Inflammatory macrophage treated with lipopolysaccharide for 4 hours (primary cell): Measurements from ENCODE around the gene PRG2.

Source experiments
- DNase-seq: peaks from one replicate; pipeline ENCODE4 v3.0.0-alpha.2; 2020

Gene PRG2

GRCh38 chr11:57390535-57390934 lies at the start of gene PRG2:
PRG2 (minus strand) TSS chr11:57390650; CDS start chr11:57389944, 706 bp downstream.
- no peak for DNase-seq

GRCh38 chr11:57439786-57440185 lies 49.3 kb upstream of the PRG2 start:
- no peak for DNase-seq

GRCh38 chr11:57438345-57439285 lies 48.2 kb upstream of the PRG2 start:
- DNase-seq = no peak

- no peak for DNase-seq
These were observed 45.6 kb upstream of the PRG2 start for GRCh38 chr11:57436031-57436430.

- DNase-seq = peak; percentile 94
These were observed 44.4 kb upstream of the PRG2 start for GRCh38 chr11:57434640-57435546.

- DNase-seq = peak; percentile 95
These were observed 42.3 kb upstream of the PRG2 start for GRCh38 chr11:57432714-57433163.

- DNase-seq = peak; percentile 87
These were observed 41.7 kb upstream of the PRG2 start for GRCh38 chr11:57432149-57432561.

- no peak for DNase-seq
These were observed 40.5 kb upstream of the PRG2 start for GRCh38 chr11:57430952-57431351.

GRCh38 chr11:57429946-57430345 lies 39.5 kb upstream of the PRG2 start:
- DNase-seq = no peak

GRCh38 chr11:57428643-57429042 lies 38.2 kb upstream of the PRG2 start:
- DNase-seq = no peak

- DNase-seq = no peak
These were observed 37.3 kb upstream of the PRG2 start for GRCh38 chr11:57427727-57428082.

GRCh38 chr11:57426929-57427726 lies 36.7 kb upstream of the PRG2 start, which contains the start of gene SLC43A3:
SLC43A3 (minus strand) TSS chr11:57427121; CDS start chr11:57426172, 949 bp downstream.
- DNase-seq = peak; percentile 88

- peak; percentile 70 for DNase-seq
These were observed 36.0 kb upstream of the PRG2 start for GRCh38 chr11:57426439-57426928.

- peak; percentile 33 for DNase-seq
These were observed 35.4 kb upstream of the PRG2 start for GRCh38 chr11:57425565-57426438.

GRCh38 chr11:57424792-57425564 lies 34.5 kb upstream of the PRG2 start:
- DNase-seq = peak; percentile 99

GRCh38 chr11:57424137-57424791 lies 33.8 kb upstream of the PRG2 start:
- no peak for DNase-seq

- no peak for DNase-seq
These were observed 32.2 kb upstream of the PRG2 start for GRCh38 chr11:57422669-57423068.

GRCh38 chr11:57421805-57422204 lies 31.4 kb upstream of the PRG2 start:
- no peak for DNase-seq

GRCh38 chr11:57421066-57421465 lies 30.6 kb upstream of the PRG2 start:
- DNase-seq = no peak

GRCh38 chr11:57419146-57419545 lies 28.7 kb upstream of the PRG2 start:
- no peak for DNase-seq
